Keratinocyte (primary cell): ENCODE measurements around the gene COL6A2. TPM values are rescaled to one million over a fixed set of nuclear protein-coding genes. Genes with fewer than 3 reads are reported as not detected.

Experiments used
- DNase-seq: peaks from one replicate; pipeline ENCODE4 v3.0.0-alpha.2; 2011; ENCODE audit warnings: low read depth, missing footprints, low spot score
- FAIRE-seq: peaks from 2 replicates; lab custom pipeline; 2011; peaks lifted over from hg19 to GRCh38; lab: Jason Lieb, UNC
- H2AFZ ChIP-seq: 2 replicates; pipeline ENCODE4 v1.6.0; 2012; ENCODE audit warnings: low read length, control low read depth, inconsistent platforms; ENCODE audit not compliant: control insufficient read depth
- H3K27ac ChIP-seq: 2 replicates; pipeline ENCODE4 v1.5.1; 2011; ENCODE audit warnings: low read length; ENCODE audit not compliant: control insufficient read depth, insufficient read depth
- H3K27me3 ChIP-seq: 3 replicates; pipeline ENCODE4 v1.6.0; 2011; ENCODE audit warnings: low read length; ENCODE audit not compliant: control insufficient read depth, insufficient read depth; ENCODE audit errors: extremely low read depth
- H3K36me3 ChIP-seq, 2 experiments: 2 replicates in 1 of 2; 3 replicates in 1 of 2; pipeline ENCODE4 v1.5.1; 2011; ENCODE audit warnings: low read length in 2 of 2, mild to moderate bottlenecking in 1 of 2; ENCODE audit not compliant: control insufficient read depth in 2 of 2, insufficient read depth in 2 of 2; ENCODE audit errors: extremely low read depth in 1 of 2
- H3K4me1 ChIP-seq: 3 replicates; pipeline ENCODE4 v1.5.1; 2011; ENCODE audit warnings: low read length; ENCODE audit not compliant: control insufficient read depth, insufficient read depth; ENCODE audit errors: extremely low read depth
- H3K4me2 ChIP-seq: 3 replicates; pipeline ENCODE4 v1.6.0; 2011; ENCODE audit warnings: low read depth, low read length; ENCODE audit not compliant: control insufficient read depth, insufficient read depth; ENCODE audit errors: extremely low read depth
- H3K4me3 ChIP-seq, 3 experiments: fragments of 200-600 bp in 1 of 3; sonication (generic) in 1 of 3; 2 replicates in 2 of 3; 3 replicates in 1 of 3; pipeline ENCODE4 v1.5.1; 2011 to 2016; ENCODE audit warnings: low read length in 3 of 3, mild to moderate bottlenecking in 3 of 3, control low read depth in 2 of 3, inconsistent platforms in 1 of 3, low read depth in 1 of 3, mixed read lengths in 1 of 3, mixed run types in 1 of 3, moderate library complexity in 1 of 3; ENCODE audit not compliant: control insufficient read depth in 2 of 3, insufficient read depth in 2 of 3; ENCODE audit errors: extremely low read depth in 1 of 3
- H3K79me2 ChIP-seq: 2 replicates; pipeline ENCODE4 v1.6.0; 2012; ENCODE audit warnings: low read length; ENCODE audit not compliant: control insufficient read depth, insufficient read depth
- H3K9ac ChIP-seq: 3 replicates; pipeline ENCODE4 v1.6.0; 2011; ENCODE audit warnings: low read length; ENCODE audit not compliant: control insufficient read depth, insufficient read depth; ENCODE audit errors: extremely low read depth
- H3K9me1 ChIP-seq: 3 replicates; pipeline ENCODE4 v1.6.0; 2011; ENCODE audit warnings: low read length; ENCODE audit not compliant: control insufficient read depth, insufficient read depth; ENCODE audit errors: extremely low read depth
- H3K9me3 ChIP-seq: 2 replicates; pipeline ENCODE4 v1.5.1; 2012; ENCODE audit warnings: low read depth, low read length; ENCODE audit not compliant: control insufficient read depth
- H4K20me1 ChIP-seq: 3 replicates; pipeline ENCODE4 v1.6.0; 2011; ENCODE audit warnings: low read length; ENCODE audit not compliant: control insufficient read depth, insufficient read depth; ENCODE audit errors: extremely low read depth
- EZH2 ChIP-seq: IDR thresholded peaks from one replicate; pipeline ENCODE4 v1.6.1; 2012; ENCODE audit warnings: inconsistent platforms, mild to moderate bottlenecking, low read length, moderate library complexity
- dilution Hi-C: fragments of 300-500 bp; cut with MboI; formaldehyde crosslinking; loops from one replicate; pipeline ENCODE4 v1.7.0; 2020; ENCODE audit warnings: low sequenced_read_pairs; ENCODE audit not compliant: extremely low pct_ligation_motif_present
- polyA plus RNA-seq, 5 experiments: library from polyadenylated mRNA; depleted of rRNA in 3 of 5; stranded (reverse) in 3 of 5; stranded (forward) in 1 of 5; unstranded in 1 of 5; fragments of >200 nt; gene quantifications; 1 replicate in 1 of 5; 2 replicates in 3 of 5; 3 replicates in 1 of 5; pipeline versions ENCODE4 v1.2.1 to v1.2.3, GENCODE V29; 2011 to 2012; ENCODE audit warnings: missing spikeins in 2 of 5, low read depth in 1 of 5, low replicate concordance in 1 of 5
- TF ChIP-seq, protein P1 (sequence below), 3 experiments: IDR thresholded peaks in 1 of 3; conservative IDR thresholded peaks in 1 of 3; optimal IDR thresholded peaks in 1 of 3; 2 replicates in 2 of 3; 3 replicates in 1 of 3; pipeline versions ENCODE3 to v1.5.1; 2011; ENCODE audit warnings: low read length in 3 of 3, mild to moderate bottlenecking in 3 of 3, moderate library complexity in 2 of 3, control low read depth in 1 of 3, inconsistent platforms in 1 of 3; ENCODE audit not compliant: insufficient read depth in 2 of 3; ENCODE audit errors: extremely low read depth in 1 of 3

COL6A2 gene
- polyA plus RNA-seq, 1 donor (not counting 4 experiments of a cell fraction or from before 2014, with no cell fraction given) = 0.03 TPM

GRCh38 chr21:46156378-46156645 lies 58.4 kb downstream of the COL6A2 start:
- H2AFZ ChIP-seq = no peak overlapping the region
- H3K9me1 ChIP-seq = no peaks in the 10 kb centered on the region
- no peak for FAIRE-seq
- no peak overlapping the region for H3K4me3 ChIP-seq
- no peaks in the 10 kb centered on the region for H3K4me1 ChIP-seq
- H3K36me3 ChIP-seq = no peaks in the 10 kb centered on the region
- no peak overlapping the region for H3K27ac ChIP-seq
- no peak for DNase-seq
- H3K79me2 ChIP-seq = no peaks in the 10 kb centered on the region
- TF ChIP-seq, protein P1, sequence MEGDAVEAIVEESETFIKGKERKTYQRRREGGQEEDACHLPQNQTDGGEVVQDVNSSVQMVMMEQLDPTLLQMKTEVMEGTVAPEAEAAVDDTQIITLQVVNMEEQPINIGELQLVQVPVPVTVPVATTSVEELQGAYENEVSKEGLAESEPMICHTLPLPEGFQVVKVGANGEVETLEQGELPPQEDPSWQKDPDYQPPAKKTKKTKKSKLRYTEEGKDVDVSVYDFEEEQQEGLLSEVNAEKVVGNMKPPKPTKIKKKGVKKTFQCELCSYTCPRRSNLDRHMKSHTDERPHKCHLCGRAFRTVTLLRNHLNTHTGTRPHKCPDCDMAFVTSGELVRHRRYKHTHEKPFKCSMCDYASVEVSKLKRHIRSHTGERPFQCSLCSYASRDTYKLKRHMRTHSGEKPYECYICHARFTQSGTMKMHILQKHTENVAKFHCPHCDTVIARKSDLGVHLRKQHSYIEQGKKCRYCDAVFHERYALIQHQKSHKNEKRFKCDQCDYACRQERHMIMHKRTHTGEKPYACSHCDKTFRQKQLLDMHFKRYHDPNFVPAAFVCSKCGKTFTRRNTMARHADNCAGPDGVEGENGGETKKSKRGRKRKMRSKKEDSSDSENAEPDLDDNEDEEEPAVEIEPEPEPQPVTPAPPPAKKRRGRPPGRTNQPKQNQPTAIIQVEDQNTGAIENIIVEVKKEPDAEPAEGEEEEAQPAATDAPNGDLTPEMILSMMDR (optimal IDR thresholded peaks at IDR 0.05 in 1 of 3, IDR thresholded peaks at IDR 0.05 in 1 of 3, conservative IDR thresholded peaks at IDR 0.05 in 1 of 3; ENCODE audit: extremely low read depth in 1 of 3, insufficient read depth in 2 of 3, low read length in 3 of 3) = no peak
- no peak for TF ChIP-seq EZH2
- no peaks in the 10 kb centered on the region for H3K9me3 ChIP-seq
- dilution Hi-C loops = no loop called here
- H3K27me3 ChIP-seq = peaks cover 4% of the 10 kb centered on the region
- no peaks in the 10 kb centered on the region for H4K20me1 ChIP-seq
- H3K4me2 ChIP-seq = no peak overlapping the region
- H3K9ac ChIP-seq = no peak overlapping the region

GRCh38 chr21:46156678-46157077 lies 58.8 kb downstream of the COL6A2 start:
- H3K9me1 ChIP-seq = no peaks in the 10 kb centered on the region
- no peak overlapping the region for H3K4me3 ChIP-seq
- H3K4me1 ChIP-seq = no peaks in the 10 kb centered on the region
- TF ChIP-seq, protein P1 (optimal IDR thresholded peaks at IDR 0.05 in 1 of 3, IDR thresholded peaks at IDR 0.05 in 1 of 3, conservative IDR thresholded peaks at IDR 0.05 in 1 of 3; ENCODE audit: extremely low read depth in 1 of 3, insufficient read depth in 2 of 3, low read length in 3 of 3) = no peak
- no peak for TF ChIP-seq EZH2
- no peaks in the 10 kb centered on the region for H3K36me3 ChIP-seq
- no peaks in the 10 kb centered on the region for H3K9me3 ChIP-seq
- no peaks in the 10 kb centered on the region for H4K20me1 ChIP-seq
- H2AFZ ChIP-seq = no peak overlapping the region
- H3K79me2 ChIP-seq = no peaks in the 10 kb centered on the region
- no peak overlapping the region for H3K27ac ChIP-seq
- no peak overlapping the region for H3K4me2 ChIP-seq
- no peak for FAIRE-seq
- peaks cover 8% of the 10 kb centered on the region for H3K27me3 ChIP-seq
- H3K9ac ChIP-seq = no peak overlapping the region
- dilution Hi-C loops = no loop called here
- DNase-seq = no peak
